Stimulated activated CD8-positive, alpha-beta memory T cell treated with anti-CD3 and anti-CD28 coated beads, Interleukin-15, amount 100 ng/mL, for 1 hour (primary cell): ENCODE results near the gene SULT1A3.
"Not testable (repeated sequence)": the region's sequence is repeated elsewhere in the genome, so short reads cannot be mapped to it uniquely, and the experiment has no call there.

Experiments
- DNase-seq: peaks from one replicate; pipeline ENCODE4 v3.0.0-alpha.2; 2020; ENCODE audit warnings: low read depth

Gene SULT1A3

DNA sequence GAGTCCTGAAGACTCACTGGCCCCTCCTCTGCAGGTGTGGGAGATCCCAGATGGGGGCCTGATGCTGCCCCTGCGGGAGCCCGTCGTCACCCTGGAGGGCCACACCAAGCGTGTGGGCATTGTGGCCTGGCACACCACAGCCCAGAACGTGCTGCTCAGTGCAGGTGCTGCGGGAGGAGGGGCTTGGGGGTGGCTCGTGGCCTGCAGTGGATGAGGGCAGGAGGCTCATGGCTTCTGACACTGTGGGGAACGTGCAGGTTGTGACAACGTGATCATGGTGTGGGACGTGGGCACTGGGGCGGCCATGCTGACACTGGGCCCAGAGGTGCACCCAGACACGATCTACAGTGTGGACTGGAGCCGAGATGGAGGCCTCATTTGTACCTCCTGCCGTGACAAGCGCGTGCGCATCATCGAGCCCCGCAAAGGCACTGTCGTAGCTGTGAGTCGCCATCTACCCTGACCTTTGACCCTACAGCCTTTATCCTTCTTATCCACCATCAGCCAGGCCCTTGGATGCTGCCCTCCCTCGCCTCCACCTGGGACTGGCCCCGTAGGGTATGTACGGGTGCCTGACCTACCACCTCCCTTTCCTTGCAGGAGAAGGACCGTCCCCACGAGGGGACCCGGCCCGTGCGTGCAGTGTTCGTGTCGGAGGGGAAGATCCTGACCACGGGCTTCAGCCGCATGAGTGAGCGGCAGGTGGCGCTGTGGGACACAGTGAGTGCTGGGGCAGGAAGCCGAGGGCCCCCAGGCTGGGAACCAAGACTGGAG, 12.1 kb upstream of the SULT1A3 start:
- peak; percentile 83 for DNase-seq

DNA sequence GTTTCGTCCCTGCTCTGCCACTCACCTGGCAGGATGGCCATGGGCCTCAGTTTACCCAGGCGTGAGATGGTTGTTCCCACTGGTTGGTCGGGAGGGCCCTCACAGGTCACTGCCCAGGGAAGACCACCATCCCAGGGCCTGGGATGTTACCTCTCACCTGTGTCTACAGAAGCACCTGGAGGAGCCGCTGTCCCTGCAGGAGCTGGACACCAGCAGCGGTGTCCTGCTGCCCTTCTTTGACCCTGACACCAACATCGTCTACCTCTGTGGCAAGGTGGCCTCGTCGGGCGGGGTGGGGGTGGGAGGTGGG, 11.5 kb upstream of the SULT1A3 start:
- DNase-seq, result no peak

DNA sequence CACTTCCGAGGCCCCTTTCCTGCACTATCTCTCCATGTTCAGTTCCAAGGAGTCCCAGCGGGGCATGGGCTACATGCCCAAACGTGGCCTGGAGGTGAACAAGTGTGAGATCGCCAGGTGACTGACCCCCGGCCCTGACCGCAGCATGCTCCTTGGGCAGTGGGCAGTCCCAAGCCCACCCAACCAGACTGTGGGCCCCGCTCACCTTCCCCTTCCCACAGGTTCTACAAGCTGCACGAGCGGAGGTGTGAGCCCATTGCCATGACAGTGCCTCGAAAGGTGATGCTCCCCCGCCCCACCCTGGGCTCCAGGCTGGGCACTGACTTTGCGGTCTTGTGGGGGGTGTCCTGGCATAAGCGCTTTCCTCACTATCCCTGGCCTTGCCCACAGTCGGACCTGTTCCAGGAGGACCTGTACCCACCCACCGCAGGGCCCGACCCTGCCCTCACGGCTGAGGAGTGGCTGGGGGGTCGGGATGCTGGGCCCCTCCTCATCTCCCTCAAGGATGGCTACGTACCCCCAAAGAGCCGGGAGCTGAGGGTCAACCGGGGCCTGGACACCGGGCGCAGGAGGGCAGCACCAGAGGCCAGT, 11.0 kb upstream of the SULT1A3 start:
- DNase-seq, result no peak

DNA sequence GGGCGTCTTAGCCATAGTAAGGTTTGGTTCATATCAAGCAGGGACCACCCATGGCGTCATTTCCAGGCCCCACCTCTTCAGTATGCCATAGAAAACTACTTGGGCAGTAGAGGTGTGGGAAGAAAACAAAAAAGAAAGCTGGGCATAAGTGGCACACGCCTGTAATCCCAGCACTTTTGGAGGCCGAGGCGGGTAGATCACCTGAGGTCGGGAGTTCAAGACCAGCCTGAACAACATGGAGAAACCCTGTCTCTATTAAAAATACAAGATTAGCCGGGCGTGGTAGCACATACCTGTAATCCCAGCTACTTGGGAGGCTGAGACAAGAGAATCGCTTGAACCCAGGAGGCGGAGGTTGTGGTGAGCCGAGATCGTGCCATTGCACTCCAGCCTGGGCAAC, 7.9 kb upstream of the SULT1A3 start:
- DNase-seq, result not testable (repeated sequence)

DNA sequence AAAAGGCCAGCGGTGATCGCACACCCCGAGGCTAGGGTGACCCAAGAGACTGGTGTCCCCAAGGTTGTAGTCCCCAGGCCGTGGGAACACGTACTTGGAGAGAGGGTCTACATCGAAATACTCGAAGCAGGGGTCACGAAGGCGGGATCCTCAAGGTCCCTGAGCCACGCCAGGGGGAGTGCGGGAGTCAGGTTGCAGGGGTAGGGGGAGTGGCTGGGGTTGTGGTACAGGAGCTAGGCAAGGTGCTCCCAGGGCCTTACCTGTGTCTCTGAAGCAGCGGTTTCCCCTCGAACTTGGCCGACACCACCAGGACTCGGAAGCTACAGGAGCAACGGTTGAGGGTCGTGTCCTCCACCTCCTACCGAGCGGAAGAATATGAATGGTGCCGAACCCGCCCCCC, 6.0 kb upstream of the SULT1A3 start:
- DNase-seq, result not testable (repeated sequence)

DNA sequence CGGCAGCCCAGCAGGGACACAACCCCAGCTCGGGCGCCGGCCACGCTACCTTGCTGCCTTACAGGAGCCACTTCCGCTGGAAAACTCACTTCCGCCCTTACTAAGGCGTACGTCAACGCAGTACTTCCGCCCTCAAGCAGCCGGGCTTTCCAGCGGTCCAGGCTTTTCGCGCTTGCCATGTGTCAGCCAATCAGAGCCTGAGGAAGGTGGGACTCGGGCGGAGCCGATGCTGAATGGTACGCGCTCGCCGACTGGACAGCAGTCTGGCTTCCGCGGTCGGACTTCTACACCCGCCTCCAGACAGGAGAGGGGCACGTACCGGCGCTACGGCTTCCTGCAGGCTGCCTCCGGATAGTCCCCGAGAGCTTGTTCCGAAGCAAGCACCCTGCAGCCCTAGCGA, 5.4 kb upstream of the SULT1A3 start, which contains the start of the genes BOLA2B and SLX1A:
TSS of gene BOLA2B (minus strand) at position 52 of the 400 bp plus-strand sequence. CDS start 71 bp downstream, outside the sequence.
TSS of gene SLX1A (plus strand) at position 261 of the 400 bp plus-strand sequence. CDS start 210 bp downstream, outside the sequence.
- DNase-seq, result not testable (repeated sequence)

DNA sequence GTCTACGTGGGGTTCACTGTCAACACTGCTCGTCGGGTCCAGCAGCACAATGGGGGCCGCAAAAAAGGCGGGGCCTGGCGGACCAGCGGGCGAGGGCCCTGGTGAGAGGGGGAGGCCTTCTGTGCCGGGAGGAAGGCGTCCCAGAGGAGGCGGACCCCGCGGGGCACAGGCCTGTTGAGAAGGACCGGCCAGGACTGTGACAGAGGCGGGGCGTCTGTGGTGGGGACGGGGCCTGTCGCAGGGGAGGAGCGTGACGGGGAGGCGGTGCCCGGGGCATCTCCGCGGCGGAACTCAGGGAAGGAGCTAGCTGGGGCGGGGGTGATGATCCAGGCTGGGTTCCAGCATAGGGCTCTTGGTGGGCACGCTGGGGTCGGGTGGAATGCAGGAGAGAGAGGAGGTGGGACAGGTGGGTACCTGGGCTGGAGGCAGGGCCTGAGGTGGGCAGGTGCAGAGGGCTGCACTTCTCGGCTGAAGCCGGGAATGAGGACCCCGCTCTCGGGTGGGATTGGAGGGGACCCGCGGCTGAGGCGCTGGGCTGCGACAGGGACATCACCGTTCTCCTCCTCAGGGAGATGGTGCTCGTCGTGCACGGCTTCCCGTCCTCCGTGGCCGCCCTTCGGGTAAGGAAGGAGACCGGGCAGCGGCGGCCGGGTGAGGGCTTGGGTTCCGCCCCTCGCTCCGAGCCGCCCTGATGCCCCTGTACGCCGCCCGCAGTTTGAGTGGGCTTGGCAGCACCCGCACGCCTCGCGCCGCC, 4.7 kb upstream of the SULT1A3 start:
- DNase-seq, result not testable (repeated sequence)

DNA sequence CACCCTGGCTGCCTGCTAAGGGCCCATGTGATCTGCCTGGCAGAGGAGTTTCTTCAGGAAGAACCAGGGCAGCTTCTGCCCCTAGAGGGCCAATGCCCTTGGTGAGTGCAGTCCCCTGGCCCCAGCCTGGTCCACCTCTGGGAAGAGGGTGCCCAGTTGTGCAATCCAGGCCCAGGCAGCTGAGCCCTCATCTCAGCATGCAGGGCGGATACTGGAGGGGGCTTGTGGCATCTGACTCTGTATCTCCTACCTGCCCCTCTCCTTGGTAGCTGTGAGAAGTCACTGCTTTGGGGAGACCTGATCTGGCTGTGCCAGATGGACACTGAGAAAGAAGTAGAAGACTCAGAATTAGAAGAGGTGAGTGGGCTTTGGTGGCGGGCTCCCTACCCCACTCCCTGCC, 2.1 kb upstream of the SULT1A3 start:
- not testable (repeated sequence) for DNase-seq

DNA sequence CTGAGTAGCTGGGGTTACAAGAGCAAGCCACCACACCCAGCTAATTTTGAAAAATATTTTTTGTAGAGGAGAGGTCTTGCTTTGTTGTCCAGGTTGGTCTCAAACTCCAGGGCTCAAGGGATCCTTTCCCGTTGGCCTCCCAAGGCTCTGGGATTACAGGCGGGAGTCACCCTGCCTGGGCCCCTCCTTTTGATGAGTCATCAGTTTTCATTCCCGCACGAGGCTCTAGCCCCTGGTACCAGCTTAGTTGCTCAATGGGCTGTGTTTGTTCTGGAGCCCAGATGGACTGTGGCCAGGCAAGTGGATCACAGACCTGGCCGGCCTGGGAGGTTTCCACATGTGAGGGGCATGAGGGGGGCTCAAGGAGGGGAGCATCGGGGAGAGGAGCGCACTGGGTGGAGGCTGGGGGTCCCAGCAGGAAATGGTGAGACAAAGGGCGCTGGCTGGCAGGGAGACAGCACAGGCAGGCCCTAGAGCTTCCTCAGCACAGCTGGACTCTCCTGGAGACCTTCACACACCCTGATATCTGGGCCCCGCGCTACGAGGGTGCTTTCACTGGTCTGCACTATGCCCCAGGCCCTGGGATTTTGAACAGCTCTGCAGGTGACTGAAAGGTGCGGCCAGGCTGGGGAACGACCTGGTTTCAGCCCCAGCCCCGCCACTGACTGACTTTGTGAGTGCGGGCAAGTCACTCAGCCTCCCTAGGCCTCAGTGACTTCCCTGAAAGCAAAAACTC, 721 bp downstream of the SULT1A3 start:
- DNase-seq, result not testable (repeated sequence)

DNA sequence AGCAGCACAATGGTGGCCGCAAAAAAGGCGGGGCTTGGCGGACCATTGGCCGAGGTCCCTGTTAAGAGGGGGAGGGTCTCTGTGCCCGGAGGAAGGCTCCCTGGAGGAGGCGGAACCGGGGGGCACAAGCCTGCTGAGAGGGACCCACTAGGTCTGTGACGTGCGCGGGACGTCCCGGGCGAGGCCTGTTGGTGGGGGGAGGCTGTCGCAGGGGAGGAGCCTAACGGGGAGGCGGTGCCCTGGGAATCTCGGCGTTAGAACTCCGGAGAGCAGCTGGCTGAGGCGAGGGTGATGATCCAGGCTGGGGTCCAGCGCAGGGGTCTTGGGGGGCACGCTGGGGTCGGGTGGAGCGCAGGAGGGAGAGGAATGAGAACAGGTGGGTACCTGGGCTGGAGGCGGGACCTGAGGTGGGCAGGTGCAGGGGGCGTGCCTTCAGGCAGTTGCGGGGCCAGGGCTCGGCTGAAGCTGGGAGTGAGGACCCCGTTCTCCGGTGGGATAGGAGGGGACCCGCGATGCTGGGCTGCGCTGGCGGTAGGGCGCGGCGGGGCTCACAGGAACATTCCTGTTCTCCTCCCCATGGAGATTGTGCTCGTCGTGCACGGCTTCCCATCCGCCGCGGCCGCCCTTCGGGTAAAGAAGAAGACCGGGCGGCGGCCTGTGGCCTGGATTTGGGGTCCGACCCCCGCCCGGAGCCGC, 6.6 kb downstream of the SULT1A3 start:
- not testable (repeated sequence) for DNase-seq

DNA sequence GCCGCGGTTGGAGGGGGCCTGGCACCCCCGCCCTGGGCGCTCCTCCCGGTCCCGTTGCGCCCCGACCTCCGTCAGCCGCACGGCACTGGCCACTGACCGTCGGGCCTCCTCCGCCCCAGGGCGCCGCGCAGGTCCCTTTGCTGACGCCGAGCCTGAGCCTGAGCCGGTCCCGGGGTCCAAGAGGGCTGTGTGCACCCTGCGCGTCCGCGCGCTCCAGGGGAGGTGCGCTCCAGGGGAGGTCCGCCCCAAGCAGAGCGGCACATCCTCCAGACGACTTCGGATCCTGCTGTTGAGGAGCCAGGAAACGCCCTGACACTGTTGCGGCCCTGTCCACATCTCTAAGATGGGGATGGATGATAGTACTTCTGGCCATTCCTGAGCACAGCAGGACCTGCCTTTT, 7.2 kb downstream of the SULT1A3 start:
- DNase-seq, result not testable (repeated sequence)

DNA sequence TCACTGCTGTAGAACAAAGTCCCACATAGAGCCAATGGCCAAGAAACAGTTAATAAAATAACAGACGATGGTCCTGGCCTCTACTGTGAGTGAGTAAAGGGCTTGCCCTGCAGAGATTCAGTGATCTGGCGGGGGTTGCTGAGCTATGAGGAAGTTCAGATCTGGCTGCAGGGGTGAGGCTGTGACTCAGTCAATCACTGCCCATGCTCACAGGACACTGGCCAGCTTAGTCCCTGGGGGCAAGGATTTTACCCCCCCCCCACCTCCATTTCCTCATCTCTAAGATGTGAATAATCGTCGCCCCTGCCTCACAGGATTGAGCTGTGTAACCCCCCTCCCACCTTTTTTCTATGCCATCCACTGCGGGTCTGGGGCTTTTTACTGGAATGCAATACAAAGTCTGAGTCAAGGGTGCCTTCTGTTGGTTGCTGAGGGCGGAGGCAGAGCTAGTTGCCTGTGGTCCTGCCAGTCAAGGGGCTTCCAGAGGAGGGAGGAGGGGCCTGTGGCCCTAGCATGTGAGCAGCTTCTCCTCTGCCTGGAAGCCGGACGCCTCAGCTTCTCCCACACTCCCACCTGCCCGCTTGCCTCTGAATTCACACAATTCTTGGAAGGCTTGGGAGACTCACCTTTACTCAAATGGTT, 8.1 kb downstream of the SULT1A3 start:
- not testable (repeated sequence) for DNase-seq

DNA sequence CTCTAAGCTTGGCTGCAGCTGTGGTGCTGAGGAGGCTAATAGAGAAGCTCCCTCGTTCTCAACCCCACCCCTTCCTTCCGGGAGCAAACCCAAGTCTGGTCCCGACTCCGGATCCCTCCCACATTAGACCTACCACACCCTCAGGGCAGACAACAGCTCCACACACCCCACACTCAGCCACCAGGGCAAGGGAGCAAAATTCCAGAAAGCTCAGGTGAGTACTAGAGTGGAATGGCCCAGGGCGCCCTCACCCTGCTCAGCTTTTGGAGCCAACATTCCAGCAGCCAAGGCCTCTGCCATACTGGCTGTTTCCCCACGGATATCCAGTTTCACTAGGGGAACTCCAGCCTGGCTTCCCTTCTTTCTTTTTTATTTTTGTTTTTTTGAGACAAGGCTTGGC, 10.0 kb downstream of the SULT1A3 start:
- DNase-seq, result not testable (repeated sequence)

DNA sequence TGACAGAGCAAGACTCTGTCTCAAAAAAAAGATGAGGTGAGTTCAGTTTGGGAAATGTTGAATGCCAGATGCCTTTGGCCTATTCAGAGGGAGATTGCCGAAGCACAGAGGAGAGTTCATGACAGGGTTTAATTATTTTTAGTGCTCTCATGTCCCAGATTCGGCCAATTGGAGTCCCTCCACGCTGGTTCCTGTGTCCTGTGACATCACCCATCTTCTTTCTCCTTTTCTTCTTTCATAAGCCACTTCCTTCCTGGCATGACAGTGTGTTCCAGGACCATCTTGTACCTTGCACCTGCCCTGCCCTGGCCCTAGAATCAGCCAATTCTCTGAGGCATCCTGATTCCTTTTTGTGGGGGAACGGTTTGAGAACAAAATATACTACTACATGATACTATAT, 12.4 kb downstream of the SULT1A3 start:
- DNase-seq, result not testable (repeated sequence)

DNA sequence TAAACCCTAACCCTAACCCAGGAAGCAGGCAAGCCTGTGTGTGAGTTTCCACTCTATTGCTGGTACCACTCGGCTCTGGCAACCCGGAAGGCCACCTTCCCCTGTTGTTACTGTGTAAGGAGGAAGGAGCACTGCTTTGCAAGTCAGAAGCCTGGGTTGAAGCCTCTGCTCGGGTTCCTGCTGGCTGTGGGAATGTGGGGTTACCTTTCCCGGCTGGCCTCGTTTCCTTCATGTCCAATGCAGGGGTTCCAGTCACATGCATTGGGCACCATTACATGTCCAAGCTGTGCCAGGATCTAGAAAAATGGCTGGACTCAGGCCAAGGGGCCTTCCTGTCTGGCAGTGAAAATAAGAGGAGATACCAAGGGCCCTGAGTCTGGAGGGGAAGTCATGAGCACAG, 18.0 kb downstream of the SULT1A3 start:
- not testable (repeated sequence) for DNase-seq

DNA sequence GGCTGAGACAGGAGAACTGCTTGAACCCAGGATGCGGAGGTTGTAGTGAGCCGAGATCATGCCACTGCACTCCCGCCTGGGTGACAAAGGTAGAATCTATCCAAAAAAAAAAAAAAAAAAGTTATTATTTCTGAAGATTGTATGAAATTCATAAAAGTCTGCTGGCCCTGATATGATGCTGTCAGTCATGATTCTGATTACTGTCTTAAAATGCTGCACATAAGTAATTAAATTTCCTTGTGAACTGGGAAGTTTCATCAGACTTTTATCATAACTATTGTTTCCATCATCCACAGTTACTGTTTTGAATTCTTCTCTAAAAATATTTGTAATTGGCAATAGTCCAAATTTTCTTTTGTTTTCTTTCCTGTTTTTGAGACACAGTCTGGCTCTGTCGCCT, 49.3 kb downstream of the SULT1A3 start, which contains the start of gene NPIPB13:
TSS of gene NPIPB13 (minus strand) at position 101 of the 400 bp plus-strand sequence. CDS start 2,906 bp downstream, outside the sequence.
- DNase-seq, result not testable (repeated sequence)
